OCI-LY1 (cell line): ENCODE data around the gene TCF3.

ENCODE experiments used
- EZH2 ChIP-seq: fragments of 200-600 bp; sonication (generic), shearing (Covaris generic); IDR thresholded peaks from 2 replicates; pipeline ENCODE4 v1.8.0; 2017; ENCODE audit warnings: borderline replicate concordance, mixed run types, mild to moderate bottlenecking, antibody characterized with exemption, low read length, moderate library complexity, mixed read lengths
- TF ChIP-seq, protein P1 (sequence below): fragments of 200-600 bp; sonication (generic), shearing (Covaris generic); IDR thresholded peaks from 2 replicates; pipeline ENCODE4 v1.5.1; 2017; ENCODE audit warnings: mild to moderate bottlenecking, antibody characterized with exemption, low read length, moderate library complexity, mixed read lengths

- TF ChIP-seq, protein P1, sequence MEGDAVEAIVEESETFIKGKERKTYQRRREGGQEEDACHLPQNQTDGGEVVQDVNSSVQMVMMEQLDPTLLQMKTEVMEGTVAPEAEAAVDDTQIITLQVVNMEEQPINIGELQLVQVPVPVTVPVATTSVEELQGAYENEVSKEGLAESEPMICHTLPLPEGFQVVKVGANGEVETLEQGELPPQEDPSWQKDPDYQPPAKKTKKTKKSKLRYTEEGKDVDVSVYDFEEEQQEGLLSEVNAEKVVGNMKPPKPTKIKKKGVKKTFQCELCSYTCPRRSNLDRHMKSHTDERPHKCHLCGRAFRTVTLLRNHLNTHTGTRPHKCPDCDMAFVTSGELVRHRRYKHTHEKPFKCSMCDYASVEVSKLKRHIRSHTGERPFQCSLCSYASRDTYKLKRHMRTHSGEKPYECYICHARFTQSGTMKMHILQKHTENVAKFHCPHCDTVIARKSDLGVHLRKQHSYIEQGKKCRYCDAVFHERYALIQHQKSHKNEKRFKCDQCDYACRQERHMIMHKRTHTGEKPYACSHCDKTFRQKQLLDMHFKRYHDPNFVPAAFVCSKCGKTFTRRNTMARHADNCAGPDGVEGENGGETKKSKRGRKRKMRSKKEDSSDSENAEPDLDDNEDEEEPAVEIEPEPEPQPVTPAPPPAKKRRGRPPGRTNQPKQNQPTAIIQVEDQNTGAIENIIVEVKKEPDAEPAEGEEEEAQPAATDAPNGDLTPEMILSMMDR: no peak
- TF ChIP-seq EZH2: no peak
These were observed 81.1 kb downstream of the TCF3 start for GRCh38 chr19:1571358-1571757.
